Right ventricle myocardium inferior (tissue), 1 donor: Measurements from ENCODE around the gene TTC16. TPM values are rescaled to one million over a fixed set of nuclear protein-coding genes. Genes with fewer than 3 reads are reported as not detected.
A peak's percentile ranks its signal among the peaks of the same experiment; 100 is the strongest.

Source experiments
- ATAC-seq: fragments of 200-7000 bp; cut with Tn5 transposase; one replicate; pipeline ENCODE4 v1.9.1; 2020; ENCODE audit warnings: mild to moderate bottlenecking, moderate library complexity
- DNase-seq: peaks from one replicate; pipeline ENCODE4 v3.0.0; 2021; ENCODE audit errors: missing footprints
- intact Hi-C: fragments of 100-400 bp; cut with DNase I; formaldehyde crosslinking; loops from one replicate; pipeline ENCODE4 v1.11.0; 2022
- long read RNA-seq: library from polyadenylated mRNA; unstranded; transcript quantifications from one replicate; pipeline ENCODE4 v2.0.0, GENCODE V29; 2021
- total RNA-seq: library from RNA; stranded (reverse); fragmentation: NEBNext Ultra II Directional; extraction: Animal tissue kit (Norgen Biotek cat#: 25700); gene quantifications from one replicate; pipeline ENCODE4 v1.2.1, GENCODE V29; 2021
- donor health status: DM: no; HTN: yes; CAD: no; lungs with severe emphysema.

The TTC16 gene
- 0.30 TPM for total RNA-seq
- long read RNA-seq, partial matches to known transcripts: 0 of 1 reads
- long read RNA-seq, other reads (novel, unspliced or antisense): 1 of 1 reads

DNA sequence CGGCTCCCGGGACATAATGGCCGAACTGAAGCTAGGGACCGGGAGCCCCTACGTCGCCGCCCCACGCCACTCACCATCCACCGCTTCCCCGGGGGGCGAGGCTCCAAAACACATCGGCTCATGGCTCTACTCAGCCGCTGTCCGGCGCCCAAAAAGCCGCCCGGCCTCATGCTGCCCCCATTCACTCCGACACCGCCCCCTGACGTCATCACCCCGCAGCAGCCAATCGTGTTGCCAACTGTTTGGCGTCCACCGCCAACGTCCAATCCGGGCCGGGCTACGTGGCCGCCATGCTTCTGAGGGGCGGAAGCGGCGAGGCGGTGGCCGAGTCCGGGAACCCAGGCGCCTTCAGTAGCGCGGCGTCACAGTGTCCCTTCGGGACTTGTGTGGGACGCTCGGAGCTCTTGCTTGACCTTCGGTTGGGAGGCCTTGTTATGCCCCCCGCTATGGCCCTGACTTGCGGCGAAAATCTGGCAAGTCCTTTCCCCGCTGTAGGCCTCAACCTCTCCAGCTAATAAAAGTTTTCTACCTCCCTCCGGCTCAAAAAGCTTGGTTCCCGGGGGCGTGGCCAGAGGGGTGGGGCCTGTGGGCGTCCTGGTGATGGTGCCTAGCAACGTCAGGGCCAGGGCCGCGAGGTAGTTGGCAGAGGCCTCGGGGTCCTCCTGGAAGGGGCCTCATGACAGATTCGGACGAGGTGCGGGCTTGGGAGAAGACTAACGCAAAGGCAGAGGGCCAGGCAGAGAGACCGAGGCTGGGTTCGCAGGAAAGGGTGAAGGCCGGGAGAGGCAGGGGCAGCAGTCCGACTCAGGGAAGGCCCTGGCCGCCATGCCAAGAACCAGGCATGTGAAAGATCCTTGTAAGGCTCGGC, at the start of gene TTC16, which contains the start of gene PTRH1:
TSS of gene TTC16 (plus strand) at position 610 of the 868 bp plus-strand sequence. CDS start at position 677, 67 bp downstream.
TSS of gene PTRH1 (minus strand) at position 194 of the 868 bp plus-strand sequence. CDS start at position 170, 24 bp downstream.
- intact Hi-C loops: loop anchor here (5.0 kb wide), 1 partner anchor 103 kb away; the partner anchor contains the start of gene STXBP1

GRCh38 chr9:127667127-127667844, 48.6 kb upstream of the TTC16 start:
- ATAC-seq (no peak), DNase-seq (no peak)
- intact Hi-C loops: no loop called here

More for the DNA sequence above, at the start of gene TTC16, which contains the start of gene PTRH1:
- ATAC-seq (peak; percentile 96), DNase-seq (peak; percentile 99)

DNA sequence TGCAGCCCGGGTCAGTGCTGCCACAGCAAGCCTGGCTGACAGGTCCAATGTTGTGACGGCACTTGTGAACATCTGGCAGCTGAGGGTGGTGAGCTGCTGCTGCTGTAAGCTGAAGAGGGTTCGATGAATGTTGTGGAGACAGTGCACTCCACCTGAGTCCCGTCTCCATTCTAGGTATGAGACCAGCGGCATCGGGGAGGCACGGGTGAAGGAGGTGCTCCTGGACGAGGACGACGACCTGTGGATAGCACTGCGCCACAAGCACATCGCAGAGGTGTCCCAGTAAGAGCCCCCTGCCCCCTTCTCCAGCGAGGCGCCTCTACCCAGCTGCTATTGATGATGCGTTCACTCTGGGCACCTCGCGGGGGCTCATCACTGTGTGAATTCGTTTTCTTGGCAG, 48.0 kb upstream of the TTC16 start:
- intact Hi-C loops: no loop called here
- ATAC-seq (no peak), DNase-seq (no peak)

DNA sequence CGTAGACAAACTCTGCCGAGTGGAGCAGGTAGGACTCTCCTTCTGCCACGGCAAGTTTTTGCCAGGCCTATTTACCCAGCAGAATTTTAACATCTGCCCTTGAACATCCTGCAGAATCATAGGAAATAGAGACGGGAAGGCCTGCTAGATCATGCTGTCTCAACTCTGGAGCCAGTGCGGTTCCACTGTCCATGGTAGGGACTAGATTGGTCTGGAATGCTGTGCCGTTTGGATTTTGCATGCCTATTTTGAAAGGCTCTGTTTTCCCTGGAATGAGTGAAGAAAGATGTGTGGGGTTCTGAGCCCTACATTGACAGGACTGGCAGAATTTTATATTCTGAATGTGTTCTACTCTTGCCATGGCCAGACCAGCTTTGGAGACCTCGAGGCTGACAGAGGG, 42.6 kb upstream of the TTC16 start:
- no peak for ATAC-seq
- intact Hi-C loops: no loop called here
- no peak for DNase-seq

DNA sequence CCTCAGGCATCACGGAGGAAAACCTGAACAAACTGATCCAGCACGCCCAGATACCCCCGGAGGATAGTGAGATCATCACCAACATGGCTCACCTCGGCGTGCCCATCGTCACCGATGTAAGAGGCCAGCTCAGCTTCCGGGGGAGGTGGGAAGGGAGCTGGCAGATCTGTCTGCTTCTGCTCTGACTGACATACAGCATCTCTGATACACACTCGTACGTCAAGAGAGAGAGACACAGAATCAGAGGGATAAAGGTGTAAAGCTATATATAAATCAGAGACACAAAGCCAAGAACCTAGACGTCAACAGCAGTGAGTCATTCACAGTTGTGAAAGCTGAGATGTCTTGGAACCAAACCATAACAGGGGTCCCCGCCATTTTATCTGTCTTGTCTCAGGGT, 39.2 kb upstream of the TTC16 start:
- DNase-seq: no peak
- intact Hi-C loops: no loop called here
- ATAC-seq: no peak

GRCh38 chr9:127679506-127679905, 36.4 kb upstream of the TTC16 start:
- ATAC-seq (no peak), DNase-seq (no peak)
- intact Hi-C loops: no loop called here

GRCh38 chr9:127680226-127680625, 35.7 kb upstream of the TTC16 start:
- no peak for ATAC-seq
- no peak for DNase-seq
- intact Hi-C loops: no loop called here

- ATAC-seq: no peak
- intact Hi-C loops: no loop called here
- no peak for DNase-seq
These were observed 35.0 kb upstream of the TTC16 start for GRCh38 chr9:127680846-127681245.

- ATAC-seq (no peak), DNase-seq (no peak)
- intact Hi-C loops: no loop called here
These were observed 33.3 kb upstream of the TTC16 start for GRCh38 chr9:127682351-127683136.

GRCh38 chr9:127683723-127684122, 32.2 kb upstream of the TTC16 start:
- no peak for DNase-seq
- intact Hi-C loops: no loop called here
- ATAC-seq: no peak

GRCh38 chr9:127684576-127684975, 31.3 kb upstream of the TTC16 start:
- no peak for DNase-seq
- ATAC-seq: no peak
- intact Hi-C loops: no loop called here

DNA sequence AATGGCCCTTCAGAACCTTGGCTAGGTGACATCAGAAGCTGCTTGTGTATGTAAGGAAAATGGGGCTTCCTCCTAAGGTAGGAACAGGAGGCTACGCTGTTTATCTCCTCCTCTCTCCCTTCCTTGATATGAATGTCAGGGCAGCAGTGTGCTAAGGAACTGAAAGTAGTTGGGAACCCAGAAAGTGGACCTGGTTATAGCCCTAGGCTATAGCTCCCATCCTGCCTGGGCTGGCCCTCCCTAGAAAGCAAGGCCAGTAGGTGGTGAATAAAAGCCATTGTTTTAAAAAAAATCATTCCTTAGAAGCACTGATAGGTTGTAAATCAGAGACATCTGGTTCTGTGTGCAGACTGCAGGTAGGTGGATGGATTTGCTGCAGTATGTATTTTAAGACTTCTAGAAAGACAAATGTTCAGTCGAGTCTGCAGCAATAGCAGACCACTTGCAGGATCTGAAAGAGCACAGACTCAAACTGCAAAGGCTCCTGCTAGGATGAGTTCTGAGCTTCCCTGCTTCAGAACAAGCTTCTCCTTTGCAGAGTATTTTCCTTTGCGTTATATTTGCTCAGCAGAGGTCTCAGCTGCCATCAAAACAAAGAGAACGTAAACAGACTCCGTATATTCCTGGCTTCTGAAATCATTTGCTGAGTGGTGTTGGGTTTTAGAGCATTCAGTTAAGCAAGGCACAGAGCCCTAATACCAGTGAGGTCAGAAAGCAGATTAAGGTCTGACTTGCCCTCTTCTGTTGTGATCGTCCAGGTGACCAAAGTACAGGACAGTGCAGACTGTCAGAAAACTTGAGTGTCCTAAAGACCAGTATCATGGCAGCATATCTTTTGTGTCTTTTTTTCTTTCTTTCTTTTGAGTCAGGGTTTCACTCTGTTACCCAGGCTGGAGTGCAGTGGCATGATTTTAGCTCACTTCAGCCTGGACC, 29.2 kb upstream of the TTC16 start:
- DNase-seq (no peak), ATAC-seq (no peak)
- intact Hi-C loops: loop anchor here (1.0 kb wide), 1 partner anchor 33 kb away; no protein-coding TSS in a partner anchor

- intact Hi-C loops: no loop called here
- DNase-seq (no peak), ATAC-seq (no peak)
These were observed 26.4 kb upstream of the TTC16 start for GRCh38 chr9:127689329-127690000.

DNA sequence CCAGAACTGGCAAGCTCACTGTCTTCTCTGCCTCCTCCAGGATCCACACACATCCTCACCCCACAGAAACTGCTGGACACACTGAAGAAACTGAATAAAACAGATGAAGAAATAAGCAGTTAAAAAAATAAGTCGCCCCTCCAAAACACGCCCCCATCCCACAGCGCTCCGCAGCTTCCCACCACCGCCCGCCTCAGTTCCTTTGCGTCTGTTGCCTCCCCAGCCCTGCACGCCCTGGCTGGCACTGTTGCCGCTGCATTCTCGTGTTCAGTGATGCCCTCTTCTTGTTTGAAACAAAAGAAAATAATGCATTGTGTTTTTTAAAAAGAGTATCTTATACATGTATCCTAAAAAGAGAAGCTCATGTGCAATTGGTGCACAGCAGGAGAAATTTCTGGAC, 25.1 kb upstream of the TTC16 start:
- no peak for DNase-seq
- no peak for ATAC-seq
- intact Hi-C loops: no loop called here

- intact Hi-C loops: no loop called here
- DNase-seq: no peak
- no peak for ATAC-seq
These were observed 23.8 kb upstream of the TTC16 start for GRCh38 chr9:127692071-127692470.

GRCh38 chr9:127693143-127693542, 22.7 kb upstream of the TTC16 start:
- DNase-seq (no peak), ATAC-seq (no peak)
- intact Hi-C loops: no loop called here

DNA sequence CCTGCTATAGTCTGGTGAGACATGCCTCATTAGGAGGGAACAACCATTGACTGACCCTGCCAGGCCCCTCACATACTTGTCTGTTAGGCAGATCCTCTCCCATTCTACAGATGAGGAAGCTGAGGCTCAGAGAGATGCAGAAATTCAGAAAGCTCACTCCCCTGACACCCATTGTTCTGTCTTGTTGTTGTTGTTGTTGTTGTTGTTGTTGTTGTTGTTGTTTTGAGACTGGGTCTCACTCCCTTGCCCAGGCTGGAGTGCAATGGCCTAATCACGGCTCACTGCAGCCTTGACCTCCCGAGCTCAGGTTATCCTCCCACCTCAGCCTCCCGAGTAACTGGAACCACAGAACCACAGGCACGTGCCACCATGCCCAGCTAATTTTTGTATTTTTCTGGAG, 22.2 kb upstream of the TTC16 start:
- intact Hi-C loops: no loop called here
- ATAC-seq: no peak
- no peak for DNase-seq
